ENCODE measurements around the gene SYNJ2BP. TPM values are rescaled to one million over a fixed set of nuclear protein-coding genes. Genes with fewer than 3 reads are reported as not detected.
A peak's percentile ranks its signal among the peaks of the same experiment; 100 is the strongest.
"Not testable (repeated sequence)": the region's sequence is repeated elsewhere in the genome, so short reads cannot be mapped to it uniquely, and the experiment has no call there.

The SYNJ2BP gene, protein sequence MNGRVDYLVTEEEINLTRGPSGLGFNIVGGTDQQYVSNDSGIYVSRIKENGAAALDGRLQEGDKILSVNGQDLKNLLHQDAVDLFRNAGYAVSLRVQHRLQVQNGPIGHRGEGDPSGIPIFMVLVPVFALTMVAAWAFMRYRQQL
- 10 to 100 TPM; 12.0 to 14.0 TPM for total RNA-seq

DNA sequence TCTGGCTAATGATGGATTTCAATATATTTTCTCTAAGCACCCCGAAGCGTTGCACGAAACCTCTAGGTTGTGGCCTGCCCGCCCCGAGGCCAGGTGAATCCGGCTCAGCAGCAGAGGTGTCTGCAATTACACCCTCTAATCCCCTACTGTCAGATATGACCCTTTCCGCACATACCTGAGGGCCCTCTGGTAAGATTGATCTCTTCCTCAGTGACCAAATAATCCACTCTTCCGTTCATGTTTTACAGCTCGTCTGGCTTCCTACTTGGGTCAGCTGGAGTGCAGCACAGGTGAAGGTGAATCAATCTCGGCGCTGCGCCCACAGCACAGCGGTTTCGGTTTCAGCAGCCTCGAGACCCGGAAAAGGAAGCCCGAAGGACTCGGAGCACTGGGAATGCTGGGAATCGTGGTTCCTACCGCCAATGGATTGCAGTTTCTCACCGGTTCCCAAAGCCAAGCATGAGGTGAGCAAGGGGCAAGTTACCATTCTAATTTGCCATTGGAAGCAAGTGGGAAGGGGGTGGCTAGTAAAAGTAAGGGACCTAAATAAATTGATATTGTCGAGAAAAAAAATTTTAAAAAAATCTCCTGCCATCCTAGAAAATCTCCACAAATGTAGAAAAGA is at the start of gene SYNJ2BP:
Gene SYNJ2BP (minus strand): TSS at position 366 of the 625 bp plus-strand sequence. CDS start 127 bp downstream, at position 239.
- peaks cover 2% of the 10 kb centered on the region for H3K27me3 Mint-ChIP-seq
- ChIA-PET CTCF (no interaction called here), POLR2A (no interaction called here)
- peak within 1 kb of the TSS; percentile 76 for H3K27ac Mint-ChIP-seq
- peak within 1 kb of the TSS; percentile 85 for H3K4me3 Mint-ChIP-seq
- no peaks in the 10 kb centered on the region for H3K9me3 Mint-ChIP-seq
- H3K4me1 Mint-ChIP-seq, result peaks cover 12% of the 10 kb centered on the region
- peaks cover 2% of the 10 kb centered on the region for H3K36me3 Mint-ChIP-seq (ENCODE audit: low read depth)
- peak; percentile 65 for DNase-seq

GRCh38 chr14:70454731-70455130 is 37.8 kb upstream of the SYNJ2BP start:
- no peak overlapping the region for H3K4me3 Mint-ChIP-seq
- no peaks in the 10 kb centered on the region for H3K9me3 Mint-ChIP-seq
- H3K27ac Mint-ChIP-seq, result no peak overlapping the region
- no peaks in the 10 kb centered on the region for H3K36me3 Mint-ChIP-seq (ENCODE audit: low read depth)
- DNase-seq, result no peak
- ChIA-PET CTCF (no interaction called here), POLR2A (no interaction called here)
- H3K27me3 Mint-ChIP-seq, result peaks cover 3% of the 10 kb centered on the region
- H3K4me1 Mint-ChIP-seq, result no peaks in the 10 kb centered on the region

- ChIA-PET CTCF (no interaction called here), POLR2A (no interaction called here)
- DNase-seq, result no peak
- H3K27me3 Mint-ChIP-seq, result no peaks in the 10 kb centered on the region
- H3K27ac Mint-ChIP-seq, result no peak within 1 kb of the TSS
- no peaks in the 10 kb centered on the region for H3K4me1 Mint-ChIP-seq
- H3K4me3 Mint-ChIP-seq, result no peak within 1 kb of the TSS
- no peaks in the 10 kb centered on the region for H3K36me3 Mint-ChIP-seq (ENCODE audit: low read depth)
- H3K9me3 Mint-ChIP-seq, result no peaks in the 10 kb centered on the region
Observed at GRCh38 chr14:70451874-70452273, 35.0 kb upstream of the SYNJ2BP start, which contains the start of gene ADAM21. Gene ADAM21 (plus strand): TSS chr14:70452174. CDS start chr14:70457500, 5,326 bp downstream.

GRCh38 chr14:70448633-70449340 is 31.9 kb upstream of the SYNJ2BP start:
- peaks cover 3% of the 10 kb centered on the region for H3K9me3 Mint-ChIP-seq

DNA sequence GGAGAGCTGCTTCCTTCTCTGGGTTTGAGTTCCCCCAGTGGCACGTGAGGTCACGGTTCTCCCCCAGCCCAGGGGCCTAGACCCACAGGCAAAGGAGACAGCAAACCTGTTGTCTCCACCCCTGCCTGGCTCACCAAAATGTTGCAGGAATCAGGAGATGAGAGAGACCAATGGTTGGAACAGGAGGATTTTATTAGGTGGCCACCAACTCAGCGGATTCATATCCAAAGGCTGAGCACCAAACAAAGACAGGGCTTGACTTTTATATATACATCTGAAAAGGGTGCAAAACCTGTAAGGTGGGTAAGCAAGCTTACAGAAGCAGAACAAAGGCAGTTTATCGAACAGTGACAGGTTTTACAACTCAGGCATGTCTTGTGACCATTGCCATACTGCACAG is 25.9 kb upstream of the SYNJ2BP start:
- H3K27ac Mint-ChIP-seq, result no peak overlapping the region
- H3K4me3 Mint-ChIP-seq, result no peak overlapping the region
- CTCF ChIA-PET, result no interaction called here
- no peak for DNase-seq
- no peaks in the 10 kb centered on the region for H3K27me3 Mint-ChIP-seq
- H3K4me1 Mint-ChIP-seq, result no peaks in the 10 kb centered on the region
- peaks cover 3% of the 10 kb centered on the region for H3K36me3 Mint-ChIP-seq (ENCODE audit: low read depth)
- POLR2A ChIA-PET, result no interaction called here
- peaks cover 22% of the 10 kb centered on the region for H3K9me3 Mint-ChIP-seq

More at GRCh38 chr14:70448633-70449340, 31.9 kb upstream of the SYNJ2BP start:
- no peaks in the 10 kb centered on the region for H3K36me3 Mint-ChIP-seq (ENCODE audit: low read depth)
- POLR2A ChIA-PET, result no interaction called here
- H3K4me1 Mint-ChIP-seq, result no peaks in the 10 kb centered on the region
- H3K27me3 Mint-ChIP-seq, result no peaks in the 10 kb centered on the region
- H3K4me3 Mint-ChIP-seq, result no peak overlapping the region
- CTCF ChIA-PET, result no interaction called here
- H3K27ac Mint-ChIP-seq, result no peak overlapping the region
- no peak for DNase-seq

- peaks cover 3% of the 10 kb centered on the region for H3K36me3 Mint-ChIP-seq (ENCODE audit: low read depth)
- DNase-seq, result no peak
- ChIA-PET CTCF (no interaction called here), POLR2A (no interaction called here)
- H3K4me3 Mint-ChIP-seq, result no peak overlapping the region
- H3K4me1 Mint-ChIP-seq, result no peaks in the 10 kb centered on the region
- no peaks in the 10 kb centered on the region for H3K27me3 Mint-ChIP-seq
- no peak overlapping the region for H3K27ac Mint-ChIP-seq
- peaks cover 26% of the 10 kb centered on the region for H3K9me3 Mint-ChIP-seq
Observed at GRCh38 chr14:70441641-70442040, 24.8 kb upstream of the SYNJ2BP start.

DNA sequence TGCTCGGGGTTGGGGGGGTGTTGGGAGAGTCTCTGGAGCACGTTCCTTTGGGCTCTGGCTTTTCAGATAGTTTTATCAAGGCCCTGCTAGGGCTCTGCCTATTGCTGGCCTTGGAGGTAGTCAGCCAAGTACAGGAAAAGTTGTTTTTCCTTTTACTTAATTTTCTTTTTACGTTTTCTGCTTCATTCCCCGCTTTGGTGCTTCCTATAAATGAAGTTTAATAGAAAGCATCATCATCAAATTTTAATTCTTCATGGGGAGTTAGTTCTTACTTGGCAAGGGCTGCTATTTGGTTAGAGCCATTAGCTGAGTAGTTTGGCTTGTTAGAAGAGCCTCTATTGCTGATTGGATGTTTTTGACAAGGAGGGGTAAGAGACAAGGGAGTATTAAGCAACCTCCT is 20.0 kb upstream of the SYNJ2BP start:
- H3K9me3 Mint-ChIP-seq, result peaks cover 37% of the 10 kb centered on the region
- CTCF ChIA-PET, result no interaction called here
- H3K4me1 Mint-ChIP-seq, result no peaks in the 10 kb centered on the region
- POLR2A ChIA-PET, result no interaction called here
- no peak overlapping the region for H3K27ac Mint-ChIP-seq
- H3K4me3 Mint-ChIP-seq, result no peak overlapping the region
- no peaks in the 10 kb centered on the region for H3K27me3 Mint-ChIP-seq
- H3K36me3 Mint-ChIP-seq (ENCODE audit: low read depth), result no peaks in the 10 kb centered on the region
- DNase-seq, result no peak

DNA sequence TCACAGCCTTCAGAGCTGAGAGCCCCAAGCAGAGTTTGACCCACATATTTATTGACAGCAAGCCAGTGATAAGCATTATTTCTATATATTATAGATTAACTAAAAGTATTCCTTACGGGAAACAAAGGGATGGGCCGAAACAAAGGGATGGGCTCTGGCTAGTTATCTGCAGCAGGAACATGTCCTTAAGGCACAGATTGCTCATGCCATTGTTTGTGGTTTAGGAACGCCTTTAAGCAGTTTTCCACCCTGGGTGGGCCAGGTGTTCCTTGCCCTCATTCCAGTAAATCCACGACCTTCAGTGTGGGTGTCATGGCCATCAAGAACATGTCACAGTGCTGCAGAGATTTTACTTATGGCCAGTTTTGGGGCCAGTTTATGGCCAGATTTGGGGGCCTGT is 9.7 kb upstream of the SYNJ2BP start:
- H3K36me3 Mint-ChIP-seq (ENCODE audit: low read depth); CTCF ChIA-PET; H3K27ac Mint-ChIP-seq; H3K4me1 Mint-ChIP-seq; POLR2A ChIA-PET; H3K4me3 Mint-ChIP-seq; H3K27me3 Mint-ChIP-seq; DNase-seq: not testable (repeated sequence)
- peaks cover 11% of the 10 kb centered on the region for H3K9me3 Mint-ChIP-seq

DNA sequence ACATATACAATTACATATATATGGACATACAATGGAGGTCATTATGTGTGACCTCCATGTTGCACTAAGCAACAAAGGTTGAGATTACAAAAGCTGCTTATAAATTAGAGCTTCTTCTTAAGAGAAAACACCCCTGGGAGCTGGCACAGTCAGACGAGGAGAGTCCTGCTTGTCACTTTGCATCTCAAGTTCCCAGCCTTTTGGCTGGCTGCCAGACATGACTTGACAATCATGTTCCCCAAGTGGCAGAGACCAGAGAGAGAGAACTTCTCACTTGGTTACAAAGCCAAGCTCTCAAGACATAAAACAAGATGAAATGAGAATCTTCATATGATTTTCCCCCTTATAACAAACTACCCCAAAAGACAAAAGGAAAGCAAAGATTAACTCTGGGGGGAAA is 8.5 kb upstream of the SYNJ2BP start:
- ChIA-PET CTCF (no interaction called here), POLR2A (no interaction called here)
- no peaks in the 10 kb centered on the region for H3K36me3 Mint-ChIP-seq (ENCODE audit: low read depth)
- no peak overlapping the region for H3K4me3 Mint-ChIP-seq
- no peaks in the 10 kb centered on the region for H3K4me1 Mint-ChIP-seq
- H3K9me3 Mint-ChIP-seq, result peaks cover 4% of the 10 kb centered on the region
- no peak for DNase-seq
- H3K27ac Mint-ChIP-seq, result no peak overlapping the region
- H3K27me3 Mint-ChIP-seq, result peaks cover 9% of the 10 kb centered on the region

- Mint-ChIP-seq H3K27me3 (peaks cover 4% of the 10 kb centered on the region), H3K9me3 (peaks cover 4% of the 10 kb centered on the region), H3K36me3 (ENCODE audit: low read depth) (no peaks in the 10 kb centered on the region), H3K27ac (no peak overlapping the region), H3K4me1 (no peaks in the 10 kb centered on the region), H3K4me3 (no peak overlapping the region)
- ChIA-PET POLR2A (no interaction called here), CTCF (no interaction called here)
- DNase-seq, result no peak
Observed at GRCh38 chr14:70422538-70422937, 5.6 kb upstream of the SYNJ2BP start.

GRCh38 chr14:70419270-70419931 is 2.5 kb upstream of the SYNJ2BP start:
- H3K27me3 Mint-ChIP-seq; DNase-seq; H3K9me3 Mint-ChIP-seq; H3K27ac Mint-ChIP-seq; POLR2A ChIA-PET; H3K4me3 Mint-ChIP-seq; H3K36me3 Mint-ChIP-seq (ENCODE audit: low read depth): not testable (repeated sequence)
- CTCF ChIA-PET, result interaction anchor here (0.5 kb wide), 1 partner anchor 634 kb away, joined by 5 read pairs; no protein-coding TSS in a partner anchor
- H3K4me1 Mint-ChIP-seq, result peaks cover 12% of the 10 kb centered on the region

- POLR2A ChIA-PET, result no interaction called here
- H3K4me3 Mint-ChIP-seq, result peak overlapping the region; percentile 85
- no peaks in the 10 kb centered on the region for H3K27me3 Mint-ChIP-seq
- peaks cover 12% of the 10 kb centered on the region for H3K4me1 Mint-ChIP-seq
- no peaks in the 10 kb centered on the region for H3K9me3 Mint-ChIP-seq
- H3K27ac Mint-ChIP-seq, result peak overlapping the region; percentile 76
- CTCF ChIA-PET, result no interaction called here
- H3K36me3 Mint-ChIP-seq (ENCODE audit: low read depth), result peaks cover 4% of the 10 kb centered on the region
- DNase-seq, result no peak
Observed at GRCh38 chr14:70416338-70416724, 559 bp downstream of the SYNJ2BP start.

DNA sequence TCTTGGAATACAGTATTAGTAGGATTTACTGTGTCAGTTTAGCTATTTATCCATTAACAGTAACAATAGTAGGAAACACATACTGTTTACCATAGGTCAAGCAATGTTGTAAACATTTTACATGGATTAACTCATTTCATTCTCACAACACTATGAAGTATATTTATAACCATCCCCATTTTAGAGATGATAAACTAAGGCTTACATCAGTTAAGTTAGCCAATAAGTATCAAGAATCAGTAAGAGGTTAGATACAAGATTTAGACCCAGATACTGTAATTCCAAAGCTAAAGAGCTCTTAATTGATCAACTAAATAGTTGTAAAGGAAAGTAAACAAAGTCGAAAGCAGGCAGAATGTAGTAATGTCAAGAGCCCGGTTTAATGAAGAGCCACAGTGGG is 1.1 kb downstream of the SYNJ2BP start:
- peak overlapping the region; percentile 85 for H3K4me3 Mint-ChIP-seq
- CTCF ChIA-PET, result no interaction called here
- H3K27ac Mint-ChIP-seq, result no peak overlapping the region
- H3K36me3 Mint-ChIP-seq (ENCODE audit: low read depth), result peaks cover 4% of the 10 kb centered on the region
- DNase-seq, result no peak
- H3K4me1 Mint-ChIP-seq, result peaks cover 12% of the 10 kb centered on the region
- H3K9me3 Mint-ChIP-seq, result no peaks in the 10 kb centered on the region
- POLR2A ChIA-PET, result no interaction called here
- H3K27me3 Mint-ChIP-seq, result no peaks in the 10 kb centered on the region
